Rectal smooth muscle tissue (tissue), 1 donor: ENCODE measurements around the gene FOXA2.

ENCODE experiments used
- H3K27ac ChIP-seq: one replicate; pipeline ENCODE4 v1.7.0; 2013; ENCODE audit warnings: low read depth, low read length, inconsistent platforms
- H3K27me3 ChIP-seq: one replicate; pipeline ENCODE4 v1.7.0; 2013; ENCODE audit warnings: low read length; ENCODE audit not compliant: control insufficient read depth, insufficient read depth
- H3K36me3 ChIP-seq: one replicate; pipeline ENCODE4 v1.7.0; 2013; ENCODE audit warnings: low read length; ENCODE audit not compliant: control insufficient read depth, insufficient read depth
- H3K4me1 ChIP-seq: one replicate; pipeline ENCODE4 v1.7.0; 2013; ENCODE audit warnings: low read length; ENCODE audit not compliant: control insufficient read depth, insufficient read depth
- H3K4me3 ChIP-seq: one replicate; pipeline ENCODE4 v1.7.0; 2013; ENCODE audit warnings: low read length
- H3K9ac ChIP-seq: one replicate; pipeline ENCODE4 v1.7.0; 2013; ENCODE audit warnings: low read length

Gene FOXA2

DNA sequence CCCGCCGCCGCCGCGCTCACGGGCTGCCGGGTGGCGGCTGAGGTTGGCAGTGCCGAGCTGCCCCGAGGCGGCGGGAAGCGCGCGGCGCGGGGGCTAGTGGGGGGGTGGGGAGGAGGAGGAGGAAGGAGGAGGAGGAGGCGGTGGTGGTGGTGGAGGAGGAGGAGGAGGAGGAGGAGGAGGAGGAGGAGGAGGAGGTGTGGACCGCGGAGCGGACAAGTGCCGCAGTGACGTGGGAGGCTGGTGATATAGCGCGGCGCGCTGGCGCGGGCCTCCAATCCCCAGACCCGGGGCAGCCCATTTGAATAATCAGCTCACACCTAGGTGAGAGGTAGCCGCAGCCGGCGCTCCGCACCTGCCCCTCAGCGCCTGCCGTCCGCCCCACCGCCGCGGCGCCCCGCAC, at the start of gene FOXA2:
Gene FOXA2, minus strand, starts transcription at position 51 of the 400 bp plus-strand sequence. CDS start 294 bp downstream, outside the sequence.
- no peaks in the 10 kb centered on the region for H3K4me1 ChIP-seq

DNA sequence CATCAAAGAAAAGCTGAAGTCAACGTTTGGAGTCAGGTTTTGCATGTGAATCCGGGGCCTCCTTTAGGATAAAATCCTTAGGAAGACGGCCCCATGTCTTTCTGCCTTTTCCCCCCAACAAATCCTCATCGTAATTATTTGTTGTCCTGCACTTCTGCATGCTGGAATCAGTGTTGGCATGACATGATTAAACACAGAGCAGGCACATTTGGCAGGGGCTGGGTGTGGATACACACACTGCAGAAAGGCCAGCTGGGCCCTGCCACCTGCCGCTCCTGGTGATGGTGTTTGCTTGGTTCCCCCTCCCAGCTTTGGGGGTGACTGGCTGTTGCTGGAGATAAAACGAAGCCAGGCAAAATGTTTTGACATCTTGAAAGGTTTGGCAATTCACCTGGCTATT, 46.3 kb upstream of the FOXA2 start:
- H3K9ac ChIP-seq = no peak overlapping the region
- no peak overlapping the region for H3K4me3 ChIP-seq
- no peaks in the 10 kb centered on the region for H3K4me1 ChIP-seq
- no peak overlapping the region for H3K27ac ChIP-seq
- no peaks in the 10 kb centered on the region for H3K36me3 ChIP-seq
- H3K27me3 ChIP-seq = no peaks in the 10 kb centered on the region

More for the DNA sequence above, at the start of gene FOXA2:
- no peak within 1 kb of the TSS for H3K9ac ChIP-seq
- H3K4me3 ChIP-seq = peak within 1 kb of the TSS; percentile 62
- H3K27ac ChIP-seq = no peak within 1 kb of the TSS
- no peaks in the 10 kb centered on the region for H3K36me3 ChIP-seq
- H3K27me3 ChIP-seq = peaks cover 28% of the 10 kb centered on the region

DNA sequence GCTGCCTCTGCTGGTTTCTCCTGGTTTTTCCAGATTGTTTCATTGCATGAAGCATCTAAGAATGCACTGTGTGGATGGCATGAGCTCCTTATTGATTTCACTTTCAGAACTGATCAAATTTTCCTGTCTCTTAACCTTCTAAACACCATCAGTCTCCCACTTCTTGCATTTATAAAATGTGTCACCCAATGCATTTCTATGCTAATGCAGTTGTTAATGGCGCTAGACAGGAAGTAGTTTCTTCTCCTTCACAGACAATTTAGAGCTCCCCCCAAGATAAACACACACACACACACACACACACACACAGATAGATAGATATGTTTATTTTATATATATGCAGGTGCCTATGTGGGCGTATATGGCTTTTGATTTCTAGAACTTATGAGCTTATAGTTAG, 45.6 kb upstream of the FOXA2 start:
- Histone ChIP-seq H3K4me1 (no peaks in the 10 kb centered on the region), H3K27me3 (no peaks in the 10 kb centered on the region), H3K4me3 (no peak overlapping the region), H3K9ac (no peak overlapping the region), H3K27ac (no peak overlapping the region), H3K36me3 (no peaks in the 10 kb centered on the region)

DNA sequence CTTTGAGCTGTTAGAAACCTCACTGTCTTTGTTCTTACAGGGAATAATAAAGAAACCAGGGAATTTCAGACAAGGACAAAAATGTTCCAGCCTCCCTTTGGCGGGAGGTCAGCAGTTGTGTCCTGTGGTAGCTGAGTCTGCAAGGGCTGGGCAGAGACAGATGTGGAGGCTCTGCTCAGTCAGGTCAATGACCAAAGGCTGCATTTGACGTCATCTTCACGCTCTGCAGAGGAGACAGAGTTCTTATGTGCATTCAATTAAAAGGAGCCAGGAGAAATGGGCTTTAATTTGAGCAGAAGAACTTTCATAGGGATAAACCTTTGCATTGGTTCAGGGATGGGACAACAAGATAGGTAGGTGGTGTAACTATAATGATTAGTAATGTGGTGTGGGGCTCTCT, 45.1 kb upstream of the FOXA2 start:
- no peak overlapping the region for H3K4me3 ChIP-seq
- H3K9ac ChIP-seq = no peak overlapping the region
- H3K27ac ChIP-seq = no peak overlapping the region
- no peaks in the 10 kb centered on the region for H3K36me3 ChIP-seq
- no peaks in the 10 kb centered on the region for H3K4me1 ChIP-seq
- no peaks in the 10 kb centered on the region for H3K27me3 ChIP-seq

DNA sequence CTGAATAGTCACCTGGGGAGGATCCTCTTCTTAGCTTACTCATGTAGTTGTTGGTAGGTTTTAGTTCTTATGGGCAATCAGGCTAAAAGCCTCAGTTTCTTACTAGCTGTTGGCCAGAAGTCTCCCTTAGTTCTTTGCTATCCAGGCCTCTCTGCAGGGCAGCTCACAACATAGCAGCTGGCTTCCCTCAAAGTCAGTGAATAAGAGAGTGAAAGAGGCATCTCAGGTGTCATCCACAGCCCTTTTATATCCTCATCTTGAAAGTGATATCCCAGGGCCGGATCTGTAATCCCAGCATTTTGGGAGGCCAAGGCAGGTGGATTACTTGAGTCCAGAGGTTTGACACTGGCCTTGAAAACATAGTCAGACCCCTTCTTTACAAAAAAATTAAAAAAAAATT, 42.1 kb upstream of the FOXA2 start:
- Histone ChIP-seq H3K27me3 (no peaks in the 10 kb centered on the region), H3K9ac (no peak overlapping the region), H3K4me3 (no peak overlapping the region), H3K36me3 (no peaks in the 10 kb centered on the region), H3K27ac (no peak overlapping the region), H3K4me1 (no peaks in the 10 kb centered on the region)

DNA sequence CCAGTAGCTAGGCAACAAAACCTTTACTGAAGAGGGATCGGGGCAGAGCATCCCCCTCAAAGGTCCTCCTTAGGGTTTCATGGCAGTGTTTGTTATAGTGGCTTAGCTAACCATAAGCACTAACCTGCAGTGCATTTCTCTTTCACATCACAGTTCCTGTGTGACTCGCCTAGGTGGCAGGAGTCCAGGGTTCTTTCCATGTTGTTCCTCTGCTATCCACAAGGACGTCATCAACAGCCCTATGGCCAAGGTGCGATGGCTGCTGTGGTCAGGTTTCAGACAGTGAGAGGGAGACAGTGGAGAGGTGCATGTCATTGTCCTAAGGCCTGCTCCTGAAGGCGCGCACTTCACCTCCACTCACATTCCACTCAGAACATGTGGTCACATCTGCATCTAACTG, 38.8 kb upstream of the FOXA2 start:
- H3K27me3 ChIP-seq = no peaks in the 10 kb centered on the region
- H3K4me3 ChIP-seq = no peak overlapping the region
- no peaks in the 10 kb centered on the region for H3K4me1 ChIP-seq
- H3K36me3 ChIP-seq = no peaks in the 10 kb centered on the region
- H3K27ac ChIP-seq = no peak overlapping the region
- no peak overlapping the region for H3K9ac ChIP-seq

DNA sequence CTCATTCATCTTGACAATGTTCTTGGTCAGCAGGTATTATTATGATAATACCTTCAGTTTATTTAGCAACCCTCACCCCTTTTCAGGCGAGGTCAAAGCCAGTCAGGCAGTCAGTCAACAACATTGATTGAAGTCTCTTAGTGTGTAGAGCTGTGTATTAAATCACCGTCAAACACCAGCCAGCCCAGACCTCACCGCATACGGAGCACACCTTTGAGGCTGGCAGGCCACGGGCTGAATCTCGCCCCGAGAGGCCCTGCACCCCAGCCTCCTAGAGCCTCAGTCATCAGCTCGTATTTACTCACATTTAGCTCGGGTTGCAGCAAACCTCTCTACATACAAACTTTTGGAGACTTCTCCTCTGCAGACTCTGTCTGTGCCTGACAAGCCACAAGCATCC, 36.0 kb upstream of the FOXA2 start:
- no peaks in the 10 kb centered on the region for H3K4me1 ChIP-seq
- H3K27me3 ChIP-seq = peaks cover 2% of the 10 kb centered on the region
- no peak overlapping the region for H3K27ac ChIP-seq
- H3K9ac ChIP-seq = no peak overlapping the region
- H3K4me3 ChIP-seq = no peak overlapping the region
- H3K36me3 ChIP-seq = no peaks in the 10 kb centered on the region

DNA sequence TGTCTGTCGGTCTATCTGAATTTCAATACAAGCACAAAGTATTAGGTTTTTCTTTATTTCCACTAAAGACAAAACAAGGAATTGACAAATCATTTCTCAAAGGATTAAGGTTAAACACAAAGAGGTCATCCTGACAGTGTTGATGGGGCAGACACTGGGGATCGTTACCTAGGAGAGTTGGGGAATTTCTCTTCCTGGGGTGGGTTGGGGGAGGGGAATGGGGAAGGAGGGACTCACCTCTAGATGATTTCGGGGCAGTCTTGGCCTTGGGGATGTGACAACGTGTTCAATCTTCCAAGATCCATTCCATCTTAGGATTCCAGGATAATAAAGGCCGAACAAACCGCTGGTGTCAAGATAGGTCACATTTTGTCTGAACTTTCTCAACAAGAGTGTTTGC, 35.4 kb upstream of the FOXA2 start:
- Histone ChIP-seq H3K27ac (no peak overlapping the region), H3K27me3 (peaks cover 2% of the 10 kb centered on the region), H3K4me1 (no peaks in the 10 kb centered on the region), H3K9ac (no peak overlapping the region), H3K4me3 (no peak overlapping the region), H3K36me3 (no peaks in the 10 kb centered on the region)

DNA sequence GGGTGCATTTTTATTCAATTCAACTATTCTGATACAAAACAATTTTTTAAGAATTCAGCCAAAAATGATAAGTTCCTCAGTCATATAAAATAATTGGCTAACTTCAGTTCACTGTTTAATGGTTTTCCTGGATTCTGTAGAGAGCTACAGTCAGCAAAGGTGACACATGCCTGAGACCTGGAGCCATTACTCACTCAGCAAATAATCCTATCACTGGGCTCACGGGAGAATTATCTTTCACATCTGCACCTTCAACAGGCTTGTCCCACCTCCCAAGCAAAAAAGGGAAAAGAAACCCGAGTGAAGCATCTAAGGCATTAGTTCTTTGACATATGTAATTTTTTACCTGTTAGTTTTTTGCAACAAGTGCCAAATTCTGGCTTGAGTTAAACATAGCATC, 34.9 kb upstream of the FOXA2 start:
- no peaks in the 10 kb centered on the region for H3K4me1 ChIP-seq
- H3K27ac ChIP-seq = no peak overlapping the region
- no peak overlapping the region for H3K9ac ChIP-seq
- no peaks in the 10 kb centered on the region for H3K36me3 ChIP-seq
- peaks cover 2% of the 10 kb centered on the region for H3K27me3 ChIP-seq
- H3K4me3 ChIP-seq = no peak overlapping the region

DNA sequence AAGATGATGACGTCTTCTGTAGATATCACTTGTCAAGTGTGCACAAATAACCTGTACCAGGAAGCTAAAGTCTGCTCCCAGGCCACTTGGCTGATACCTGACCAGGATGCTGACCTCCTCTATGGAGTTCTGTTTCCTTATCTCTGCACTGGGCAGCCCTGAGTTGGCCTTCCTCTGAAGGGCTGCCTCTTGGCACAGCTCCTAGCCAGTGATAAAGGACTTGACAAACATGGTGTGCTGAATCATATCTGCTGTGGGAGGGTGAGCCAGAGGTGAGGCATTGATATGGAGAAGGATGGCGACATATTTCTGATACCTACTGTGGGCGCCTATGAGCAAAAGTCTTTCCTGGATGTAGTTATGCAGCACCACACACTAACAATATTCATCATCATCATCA, 32.8 kb upstream of the FOXA2 start:
- H3K4me1 ChIP-seq = no peaks in the 10 kb centered on the region
- H3K27ac ChIP-seq = no peak overlapping the region
- no peak overlapping the region for H3K4me3 ChIP-seq
- H3K36me3 ChIP-seq = no peaks in the 10 kb centered on the region
- H3K27me3 ChIP-seq = peaks cover 2% of the 10 kb centered on the region
- no peak overlapping the region for H3K9ac ChIP-seq

DNA sequence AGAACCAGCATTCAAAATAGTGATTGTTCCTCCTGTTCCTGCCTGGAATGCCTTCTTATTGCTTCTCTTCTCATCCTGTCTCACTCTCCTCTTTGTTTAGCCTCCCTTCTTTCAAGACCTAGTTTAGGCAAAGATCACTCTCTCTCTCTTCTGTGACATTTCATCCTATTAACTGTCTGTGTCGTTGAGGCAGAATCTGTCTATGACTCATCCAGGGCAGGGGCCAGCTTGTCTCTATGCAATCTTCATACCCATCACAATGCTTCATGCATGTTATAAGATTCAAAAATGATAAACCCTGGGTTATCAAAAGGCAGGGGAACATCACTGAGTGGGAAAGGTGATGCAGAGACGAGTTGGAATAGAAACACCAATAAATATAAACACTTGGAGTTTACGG, 32.2 kb upstream of the FOXA2 start:
- Histone ChIP-seq H3K27ac (no peak overlapping the region), H3K4me3 (no peak overlapping the region), H3K27me3 (peaks cover 2% of the 10 kb centered on the region), H3K36me3 (no peaks in the 10 kb centered on the region), H3K9ac (no peak overlapping the region), H3K4me1 (no peaks in the 10 kb centered on the region)

DNA sequence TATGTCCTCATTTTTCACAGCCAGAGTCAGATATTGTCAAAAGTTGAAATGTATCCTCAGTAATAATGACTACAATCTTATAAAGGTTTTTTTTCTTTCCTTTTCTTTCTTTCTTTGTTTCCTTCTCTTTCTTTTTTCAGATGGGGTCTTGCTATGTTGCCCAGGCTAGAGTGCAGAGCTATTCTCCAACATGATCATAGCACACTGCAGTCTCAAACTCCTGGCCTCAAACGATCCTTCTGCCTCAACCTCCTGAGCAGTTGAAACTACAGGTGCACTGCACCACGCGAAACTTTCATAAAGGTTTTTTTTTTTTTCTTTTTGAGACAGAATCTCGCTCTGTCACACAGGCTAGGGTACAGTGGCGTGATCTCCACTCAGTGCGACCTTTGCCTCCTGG, 31.1 kb upstream of the FOXA2 start:
- no peak overlapping the region for H3K9ac ChIP-seq
- H3K36me3 ChIP-seq = no peaks in the 10 kb centered on the region
- no peak overlapping the region for H3K4me3 ChIP-seq
- peaks cover 2% of the 10 kb centered on the region for H3K27me3 ChIP-seq
- H3K27ac ChIP-seq = no peak overlapping the region
- H3K4me1 ChIP-seq = no peaks in the 10 kb centered on the region

DNA sequence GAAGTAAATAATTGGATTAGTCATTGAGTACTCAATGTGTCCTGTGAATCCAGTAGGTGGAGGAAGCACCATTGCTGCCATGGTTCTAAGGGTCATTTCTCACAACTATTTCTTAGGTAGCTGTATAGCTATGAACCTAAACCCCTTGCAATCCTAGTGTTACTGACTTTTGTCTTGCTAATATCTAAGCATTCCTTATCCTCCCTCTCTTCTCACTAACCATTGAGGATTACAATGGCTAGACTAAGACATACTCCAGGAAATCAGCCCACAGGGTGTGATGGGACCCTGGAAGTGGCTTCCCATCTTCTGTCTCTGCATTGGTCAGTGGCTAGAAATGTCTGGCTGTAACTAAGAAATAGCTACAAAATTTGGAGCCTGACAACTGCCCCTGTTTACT, 27.3 kb upstream of the FOXA2 start:
- Histone ChIP-seq H3K36me3 (no peaks in the 10 kb centered on the region), H3K4me3 (no peak overlapping the region)

More for the DNA sequence above, 27.3 kb upstream of the FOXA2 start:
- no peaks in the 10 kb centered on the region for H3K27me3 ChIP-seq
- H3K4me1 ChIP-seq = no peaks in the 10 kb centered on the region
- H3K27ac ChIP-seq = no peak overlapping the region
- H3K9ac ChIP-seq = no peak overlapping the region
